ENCODE results near the gene ADAMTS9. TPM values are rescaled to one million over a fixed set of nuclear protein-coding genes. Genes with fewer than 3 reads are reported as not detected.

ADAMTS9 gene
- total RNA-seq, 1 donor from 2014 or later = 123 TPM

DNA sequence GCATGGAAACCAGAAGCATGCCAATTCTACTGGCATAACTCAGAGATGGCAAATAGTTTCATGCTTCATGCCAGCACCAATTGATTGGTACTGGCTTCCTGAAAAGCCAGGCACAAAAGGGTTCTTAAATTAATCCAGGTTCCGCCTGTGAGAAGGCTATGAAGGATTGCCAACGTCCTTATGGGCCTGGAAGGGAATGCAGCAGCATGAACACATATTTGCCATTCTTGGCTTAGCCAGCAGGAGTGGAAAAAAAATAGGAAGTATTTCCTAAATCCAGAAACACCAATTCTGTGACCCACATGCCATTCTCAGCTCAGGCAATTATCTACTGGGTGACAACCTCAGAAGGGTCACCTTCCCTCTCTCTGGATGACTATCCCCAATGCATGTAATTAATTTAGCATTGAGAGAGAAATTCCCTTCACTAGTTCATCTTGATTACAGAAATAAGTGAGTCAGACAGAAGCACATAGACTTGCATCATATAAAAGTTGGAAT is 36.0 kb downstream of the ADAMTS9 start:
- DNase-seq (ENCODE audit: low read depth) = no peak

GRCh38 chr3:64651303-64651702 is 36.5 kb downstream of the ADAMTS9 start:
- DNase-seq (ENCODE audit: low read depth) = no peak

- DNase-seq (ENCODE audit: low read depth) = peak; percentile 63
Observed at GRCh38 chr3:64650715-64651114, 37.1 kb downstream of the ADAMTS9 start.

DNA sequence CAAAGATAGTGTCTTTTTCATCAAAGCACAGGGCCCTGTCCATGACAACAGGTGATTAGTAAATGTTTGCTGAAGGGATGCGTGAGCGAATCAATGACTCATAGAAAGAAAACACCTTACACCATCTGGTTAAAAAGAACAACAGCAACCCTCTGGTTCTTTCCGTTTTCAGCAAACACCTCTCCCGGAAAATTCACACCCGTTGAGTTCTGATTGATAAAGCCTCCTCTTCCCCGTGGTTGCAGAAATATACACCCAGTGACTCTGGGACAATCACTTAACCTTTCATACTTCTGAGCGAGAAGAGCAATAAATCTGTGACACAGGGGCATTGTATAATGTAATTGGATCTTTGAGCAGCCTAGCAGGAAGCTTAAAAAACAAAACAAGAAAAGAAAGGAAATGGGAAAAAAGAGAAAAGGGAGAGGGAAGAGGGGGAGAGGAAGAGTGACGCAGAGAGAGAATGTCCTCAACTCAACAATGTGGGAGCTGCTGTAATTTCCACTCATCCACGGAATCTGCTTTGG is 37.6 kb downstream of the ADAMTS9 start:
- peak; percentile 79 for DNase-seq (ENCODE audit: low read depth)

- DNase-seq (ENCODE audit: low read depth) = no peak
Observed at GRCh38 chr3:64648927-64649906, 38.6 kb downstream of the ADAMTS9 start.

GRCh38 chr3:64647825-64648224 is 40.0 kb downstream of the ADAMTS9 start:
- no peak for DNase-seq (ENCODE audit: low read depth)

DNA sequence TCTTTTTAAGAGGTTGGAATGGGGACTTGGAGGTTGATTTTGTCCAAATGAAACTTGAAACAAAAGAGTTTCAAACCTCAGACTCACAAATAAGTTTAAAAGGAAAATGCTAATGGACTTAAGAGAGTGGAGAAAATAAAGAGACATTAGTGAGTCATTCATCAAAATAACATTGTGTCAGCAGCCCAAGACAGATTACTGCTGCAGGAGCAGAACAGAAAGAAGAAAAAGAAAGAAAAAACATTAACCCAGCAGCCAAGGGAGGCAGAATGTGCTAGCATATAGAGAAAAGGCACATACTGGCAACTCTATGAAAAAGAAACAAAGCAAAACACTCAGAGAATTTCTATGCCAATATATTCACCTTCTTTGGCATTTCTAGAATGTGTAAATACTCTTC is 42.6 kb downstream of the ADAMTS9 start:
- DNase-seq (ENCODE audit: low read depth) = peak; percentile 82

GRCh38 chr3:64644483-64644882 is 43.3 kb downstream of the ADAMTS9 start:
- no peak for DNase-seq (ENCODE audit: low read depth)

- DNase-seq (ENCODE audit: low read depth) = no peak
Observed at GRCh38 chr3:64642327-64643151, 45.3 kb downstream of the ADAMTS9 start.

DNA sequence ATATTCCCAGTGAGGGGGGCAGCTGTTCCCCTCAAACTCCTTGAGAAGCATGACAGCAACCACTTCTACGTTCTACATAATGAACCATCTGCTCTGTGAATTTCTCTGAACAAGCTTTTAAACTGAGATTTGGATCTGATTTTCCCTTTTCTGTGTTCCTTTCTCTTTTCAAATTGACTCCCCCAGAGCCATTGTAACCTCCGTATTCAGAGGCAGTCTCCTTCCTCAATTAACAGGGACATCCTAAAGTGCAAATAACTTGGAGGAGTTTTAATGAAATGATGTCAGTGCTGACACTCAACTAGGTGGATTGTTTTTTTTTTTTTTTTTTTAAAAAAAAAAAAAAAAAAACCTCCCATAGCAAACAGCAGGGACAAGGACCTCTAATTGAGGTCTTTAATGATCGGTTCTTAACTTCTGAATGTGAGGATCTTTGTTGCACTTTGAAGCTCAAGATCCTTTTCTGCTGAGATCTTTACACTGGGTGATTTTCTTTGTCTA is 48.8 kb downstream of the ADAMTS9 start:
- DNase-seq (ENCODE audit: low read depth) = no peak

DNA sequence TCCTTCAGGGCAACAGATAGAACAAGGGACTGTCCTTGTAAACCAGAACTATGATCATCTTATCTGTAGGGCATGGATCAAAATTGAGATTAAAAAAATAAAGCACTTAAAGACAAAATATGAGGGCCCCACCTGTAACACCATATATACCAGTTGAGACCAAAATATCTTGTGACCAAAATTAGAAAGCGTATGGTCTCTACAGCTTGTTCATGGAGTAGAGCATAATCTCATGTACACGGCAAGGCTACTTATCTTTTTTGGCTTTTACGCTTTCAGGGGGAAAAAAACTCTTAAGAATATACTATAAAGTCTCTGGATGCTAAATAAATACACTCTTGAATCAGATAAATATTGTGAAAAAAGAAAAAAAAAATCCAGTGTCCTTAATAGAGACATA is 49.3 kb downstream of the ADAMTS9 start:
- DNase-seq (ENCODE audit: low read depth) = no peak

- no peak for DNase-seq (ENCODE audit: low read depth)
Observed at GRCh38 chr3:64634417-64634816, 53.4 kb downstream of the ADAMTS9 start.

GRCh38 chr3:64631951-64632350 is 55.8 kb downstream of the ADAMTS9 start:
- DNase-seq (ENCODE audit: low read depth) = no peak

GRCh38 chr3:64627471-64628321 is 60.1 kb downstream of the ADAMTS9 start:
- DNase-seq (ENCODE audit: low read depth) = peak; percentile 99

DNA sequence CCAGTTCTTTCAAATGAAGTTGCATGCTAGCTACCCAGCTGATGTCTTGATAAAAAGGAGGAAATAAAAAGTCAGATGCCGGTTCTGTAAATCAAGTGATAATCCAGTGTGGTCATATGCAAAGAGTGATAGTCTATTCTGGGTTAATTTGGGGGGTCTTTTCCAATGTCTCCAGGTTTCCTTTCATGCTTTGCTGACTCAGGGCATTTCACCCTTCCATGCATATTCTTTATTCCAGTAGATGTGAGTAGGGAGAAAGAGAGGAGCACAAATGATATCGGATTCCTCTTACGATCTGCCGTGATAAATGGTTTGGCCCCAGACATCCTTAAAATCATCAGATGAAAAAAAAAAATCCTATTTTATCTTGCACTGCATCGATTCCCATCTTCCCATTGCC is 60.8 kb downstream of the ADAMTS9 start:
- no peak for DNase-seq (ENCODE audit: low read depth)

DNA sequence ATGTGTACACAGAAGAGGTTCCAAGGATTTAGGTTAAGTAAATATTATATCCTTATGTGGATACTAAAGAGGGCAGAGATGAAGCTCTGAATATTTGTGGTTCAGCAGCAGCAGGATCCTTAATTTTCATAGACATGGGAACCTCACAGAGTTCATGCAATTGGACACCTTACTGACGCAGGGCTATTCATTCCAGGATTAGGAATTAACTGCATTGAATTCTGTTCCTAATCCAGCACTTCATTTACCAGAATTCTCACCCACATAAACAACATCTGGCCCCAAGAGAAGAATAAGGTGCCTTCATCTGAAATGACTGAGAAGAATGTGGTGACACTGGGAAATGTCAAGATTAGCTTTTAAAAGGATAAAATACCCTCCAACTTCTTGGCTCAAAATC is 62.4 kb downstream of the ADAMTS9 start:
- no peak for DNase-seq (ENCODE audit: low read depth)

- DNase-seq (ENCODE audit: low read depth) = no peak
Observed at GRCh38 chr3:64623125-64623524, 64.7 kb downstream of the ADAMTS9 start.

DNA sequence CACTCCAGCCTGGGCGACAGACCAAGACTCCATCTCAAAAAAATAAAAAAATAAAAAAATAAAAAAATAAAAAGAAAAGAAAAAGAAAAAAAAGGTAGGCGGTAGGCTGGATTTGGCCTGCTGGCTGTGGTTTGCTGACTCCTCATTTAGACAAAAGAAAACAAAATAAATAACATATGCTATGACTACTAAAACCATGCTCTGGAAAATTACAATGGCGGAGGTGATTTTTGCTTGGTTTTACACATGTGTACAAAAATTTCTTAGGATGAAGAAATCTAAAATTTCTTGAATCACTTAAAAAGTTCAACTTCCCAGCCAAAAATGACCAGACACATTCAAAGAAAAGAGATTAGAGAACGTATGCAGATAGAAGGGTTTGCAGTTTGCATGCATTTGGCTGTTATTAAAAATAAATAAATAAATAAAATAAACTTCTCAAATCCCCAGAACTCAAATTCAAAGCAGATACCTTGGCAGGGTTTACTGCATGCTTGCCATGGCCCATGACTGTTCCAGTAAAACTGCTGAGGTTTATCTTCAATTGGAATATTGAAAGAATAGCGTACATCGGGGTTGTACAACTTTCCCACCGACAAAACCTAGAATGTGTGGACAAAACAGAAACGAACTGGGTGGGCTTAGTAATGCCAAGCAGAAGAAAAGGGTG is 65.9 kb downstream of the ADAMTS9 start:
- DNase-seq (ENCODE audit: low read depth) = no peak

DNA sequence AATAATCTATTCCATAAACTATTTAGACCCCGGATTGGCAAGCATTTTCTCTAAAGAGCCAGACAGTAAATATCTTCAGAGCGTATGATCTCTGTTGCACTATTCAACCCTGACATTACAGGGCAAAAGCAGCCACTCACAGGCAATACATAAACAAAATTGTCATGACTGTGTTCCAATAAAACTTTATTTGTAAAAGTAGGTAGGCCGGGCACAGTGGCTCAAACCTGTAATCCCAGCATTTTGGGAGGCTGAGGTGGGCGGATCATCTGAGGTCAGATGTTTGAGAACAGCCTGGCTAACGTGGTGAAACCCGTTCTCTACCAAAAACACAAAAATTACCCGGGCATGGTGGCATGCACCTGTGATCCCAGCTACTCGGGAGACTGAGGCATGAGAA is 66.5 kb downstream of the ADAMTS9 start:
- no peak for DNase-seq (ENCODE audit: low read depth)

GRCh38 chr3:64620020-64620419 is 67.8 kb downstream of the ADAMTS9 start:
- DNase-seq (ENCODE audit: low read depth) = no peak

- DNase-seq (ENCODE audit: low read depth) = no peak
Observed at GRCh38 chr3:64619216-64619615, 68.6 kb downstream of the ADAMTS9 start.
